T-helper 1 cell (primary cell): ENCODE measurements around the gene NRP2.

Experiments
- DNase-seq, 5 donors: peaks; one replicate each; pipeline ENCODE4 v3.0.0-alpha.2; 2012 to 2020

The NRP2 gene

GRCh38 chr2:205781244-205781931 lies 99.1 kb downstream of the NRP2 start:
- no peak for DNase-seq

GRCh38 chr2:205782941-205783340 lies 100.6 kb downstream of the NRP2 start:
- no peak for DNase-seq

- no peak for DNase-seq
Measured at GRCh38 chr2:205783872-205784499, 101.7 kb downstream of the NRP2 start.

- no peak for DNase-seq
Measured at GRCh38 chr2:205785507-205786260, 103.4 kb downstream of the NRP2 start.

DNA sequence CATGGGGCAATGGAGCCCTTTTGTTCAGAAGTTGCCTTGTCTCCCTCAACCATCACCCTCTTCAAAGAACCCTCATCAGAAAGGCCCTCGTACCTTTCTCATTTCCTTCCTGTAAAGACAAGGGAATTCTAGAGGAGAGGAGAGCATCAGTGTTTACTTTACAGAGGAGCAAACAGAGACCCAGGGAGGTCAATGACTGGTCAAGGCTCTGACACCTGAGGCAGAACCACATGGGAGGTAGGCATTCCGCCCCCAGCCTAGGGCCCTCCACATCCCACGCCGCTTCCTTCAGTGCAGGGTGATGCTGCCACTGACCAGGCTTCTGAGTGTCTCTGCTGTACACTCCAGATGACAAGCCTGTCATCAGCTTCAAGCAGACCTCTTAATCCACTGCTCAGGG lies 104.7 kb downstream of the NRP2 start:
- DNase-seq, result no peak

GRCh38 chr2:205787761-205788160 lies 105.5 kb downstream of the NRP2 start:
- DNase-seq, result no peak

GRCh38 chr2:205789906-205790305 lies 107.6 kb downstream of the NRP2 start:
- no peak for DNase-seq

- DNase-seq, result no peak
Measured at GRCh38 chr2:205792908-205793307, 110.6 kb downstream of the NRP2 start.

GRCh38 chr2:205796805-205797313 lies 114.6 kb downstream of the NRP2 start:
- DNase-seq, result no peak

GRCh38 chr2:205797866-205798265 lies 115.6 kb downstream of the NRP2 start:
- no peak for DNase-seq

GRCh38 chr2:205800224-205800623 lies 117.9 kb downstream of the NRP2 start:
- no peak for DNase-seq

- no peak for DNase-seq
Measured at GRCh38 chr2:205800773-205801172, 118.5 kb downstream of the NRP2 start.

GRCh38 chr2:205802065-205802464 lies 119.8 kb downstream of the NRP2 start:
- no peak for DNase-seq

GRCh38 chr2:205802941-205803340 lies 120.6 kb downstream of the NRP2 start:
- DNase-seq, result no peak

GRCh38 chr2:205803500-205803899 lies 121.2 kb downstream of the NRP2 start:
- no peak for DNase-seq

DNA sequence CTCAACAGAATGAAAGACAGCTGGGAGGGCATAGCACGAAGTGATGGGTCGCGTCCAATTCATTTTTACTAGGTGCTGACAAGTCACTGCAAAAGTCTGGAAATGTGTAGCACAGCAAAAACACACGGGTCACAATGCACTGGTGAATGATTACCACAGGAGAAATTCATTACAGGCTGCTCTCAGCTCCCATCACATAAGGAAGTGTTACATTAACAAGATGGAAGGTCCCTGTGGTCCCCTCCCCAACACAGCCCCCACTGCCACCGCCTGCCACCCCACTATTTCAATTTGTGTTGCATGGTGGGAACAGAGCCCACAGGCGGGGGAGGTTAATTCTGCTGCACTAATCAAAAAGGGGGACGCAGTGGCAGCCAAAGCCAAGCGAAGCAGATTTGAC lies 122.8 kb downstream of the NRP2 start:
- DNase-seq, result no peak

DNA sequence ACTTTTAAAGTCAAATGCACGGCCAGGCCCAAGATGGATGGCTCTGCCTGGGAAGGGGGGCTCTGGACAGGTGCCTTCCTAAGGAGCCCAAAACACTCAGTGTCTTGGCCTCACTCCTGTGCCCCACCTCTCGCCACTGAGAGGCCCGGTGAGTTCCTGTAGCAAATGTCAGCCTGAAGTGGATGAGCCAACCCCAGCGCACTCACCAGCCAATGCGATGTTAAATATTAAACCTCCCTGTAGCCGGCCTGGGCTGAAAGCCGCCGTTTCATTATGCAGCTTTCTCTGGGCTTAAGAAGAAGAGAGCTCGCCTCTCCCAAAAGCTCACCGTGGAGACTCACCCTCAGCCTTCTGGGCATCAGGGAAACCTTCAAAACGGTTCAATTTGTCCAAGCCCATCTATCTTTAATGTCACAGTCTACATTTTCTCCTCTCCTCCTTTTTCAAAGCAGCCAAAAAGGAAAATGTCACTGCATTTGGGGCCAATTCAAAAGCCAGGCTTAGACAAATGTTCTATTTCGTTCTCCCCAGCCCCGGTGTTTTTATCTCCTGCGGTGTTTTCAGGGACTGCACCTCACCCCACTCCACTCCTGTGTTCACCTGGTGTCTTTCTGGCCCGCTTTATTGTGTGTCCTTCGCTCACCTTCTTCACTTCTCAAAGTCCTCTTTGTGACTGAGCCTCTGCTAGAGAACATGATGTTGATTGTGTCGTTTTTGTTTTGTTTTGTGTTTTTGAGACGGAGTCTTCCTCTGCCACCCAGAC lies 124.0 kb downstream of the NRP2 start:
- no peak for DNase-seq

DNA sequence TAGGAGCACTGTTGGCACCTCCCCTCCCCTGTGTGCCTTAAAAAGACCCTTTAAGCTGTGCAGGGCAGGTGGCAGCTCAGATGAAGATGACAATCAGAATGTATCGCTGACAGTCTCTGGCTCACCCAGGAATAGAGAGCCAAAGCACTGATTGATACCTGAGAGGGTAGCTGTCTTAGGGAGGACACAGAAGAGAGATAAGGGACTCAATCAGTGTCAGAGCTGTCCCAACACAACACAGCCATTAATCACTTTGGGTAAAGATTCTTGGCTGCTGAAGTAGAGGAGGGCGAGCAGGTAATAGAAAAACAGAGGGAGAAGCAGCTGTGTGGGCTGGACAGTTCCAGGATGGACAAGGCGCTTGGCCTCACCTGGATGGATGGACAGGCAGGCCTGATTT lies 124.9 kb downstream of the NRP2 start:
- DNase-seq, result no peak

GRCh38 chr2:205807758-205808157 lies 125.5 kb downstream of the NRP2 start:
- no peak for DNase-seq

- no peak for DNase-seq
Measured at GRCh38 chr2:205808486-205809121, 126.3 kb downstream of the NRP2 start.

- no peak for DNase-seq
Measured at GRCh38 chr2:205811387-205811786, 129.1 kb downstream of the NRP2 start.

GRCh38 chr2:205814039-205814364 lies 131.7 kb downstream of the NRP2 start:
- DNase-seq, result no peak

GRCh38 chr2:205815673-205816072 lies 133.4 kb downstream of the NRP2 start:
- no peak for DNase-seq
